ENCODE measurements around the gene AP3S1.
A peak's percentile ranks its signal among the peaks of the same experiment; 100 is the strongest.

Gene AP3S1

GRCh38 chr5:115825948-115826347 lies 15.8 kb upstream of the AP3S1 start:
- DNase-seq = no peak

DNA sequence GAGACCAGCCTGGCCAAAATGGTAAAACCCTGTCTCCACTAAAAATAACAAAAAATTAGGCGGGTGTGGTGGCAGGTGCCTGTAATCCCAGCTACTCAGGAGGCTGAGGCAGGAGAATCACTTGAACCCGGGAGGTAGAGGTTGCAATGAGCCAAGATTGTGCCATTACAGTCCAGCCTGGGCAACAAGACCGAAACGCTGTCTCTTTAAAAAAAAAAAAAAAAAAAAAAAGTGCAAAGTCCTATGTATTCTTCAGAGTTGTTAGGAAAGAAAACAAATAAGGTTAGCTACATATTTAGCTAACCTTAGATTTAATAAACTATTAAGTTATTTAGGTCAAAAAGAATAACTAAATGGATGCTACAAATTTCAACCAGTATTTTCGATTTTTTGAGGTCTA lies 11.8 kb upstream of the AP3S1 start:
- no peak for DNase-seq

- DNase-seq = peak; percentile 70
Observed at GRCh38 chr5:115831163-115831768, 10.5 kb upstream of the AP3S1 start.

DNA sequence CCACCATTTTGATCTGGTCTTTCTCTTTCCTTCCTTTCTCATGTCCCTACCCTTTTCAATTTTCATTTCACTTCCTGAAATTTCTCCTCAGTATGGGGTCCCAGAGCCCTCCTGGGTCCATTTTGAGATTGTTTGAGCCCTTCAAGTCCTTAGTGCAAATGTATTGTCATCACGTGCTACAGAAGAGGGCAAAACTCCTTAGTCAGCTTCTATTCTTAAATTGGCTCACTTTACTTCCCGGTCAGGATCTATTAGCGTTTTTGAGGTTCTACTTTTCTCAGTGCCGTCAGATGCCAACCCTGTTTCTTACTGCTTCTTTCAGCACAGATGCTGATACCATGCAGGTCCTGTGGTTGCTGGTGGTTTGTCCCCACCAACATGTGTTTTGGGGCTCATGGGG lies 6.3 kb upstream of the AP3S1 start:
- no peak for DNase-seq

DNA sequence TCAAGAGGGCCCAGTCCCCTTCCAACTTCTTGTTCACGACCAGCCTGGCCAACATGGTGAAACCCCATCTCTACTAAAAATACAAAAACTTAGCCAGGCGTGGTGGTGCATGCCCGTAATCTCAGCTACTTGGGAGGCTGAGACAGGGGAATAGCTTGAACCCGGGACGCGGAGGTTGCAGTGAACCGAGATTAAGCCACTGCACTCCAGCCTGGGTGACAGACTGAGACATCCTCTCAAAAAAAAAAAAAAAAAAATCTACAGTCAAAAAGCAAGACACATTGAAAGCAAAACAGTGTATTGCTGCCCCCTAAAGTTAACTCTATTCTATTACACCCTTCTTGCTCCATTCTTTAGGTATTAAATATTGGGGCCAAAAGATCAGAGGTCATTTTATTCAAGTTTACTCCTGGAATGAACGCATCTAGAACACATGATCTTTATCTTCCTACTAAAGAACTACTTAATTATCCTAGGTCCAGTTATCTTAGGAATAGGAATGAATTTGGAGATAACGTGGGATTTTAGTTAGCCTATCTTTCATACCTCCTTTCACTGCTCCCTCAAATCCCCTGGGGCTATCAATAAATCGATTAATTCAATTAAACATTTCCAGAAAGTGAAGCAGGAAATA lies 2.7 kb upstream of the AP3S1 start:
- peak; percentile 77 for DNase-seq

GRCh38 chr5:115840873-115841272 lies 862 bp upstream of the AP3S1 start:
- DNase-seq = peak; percentile 60

DNA sequence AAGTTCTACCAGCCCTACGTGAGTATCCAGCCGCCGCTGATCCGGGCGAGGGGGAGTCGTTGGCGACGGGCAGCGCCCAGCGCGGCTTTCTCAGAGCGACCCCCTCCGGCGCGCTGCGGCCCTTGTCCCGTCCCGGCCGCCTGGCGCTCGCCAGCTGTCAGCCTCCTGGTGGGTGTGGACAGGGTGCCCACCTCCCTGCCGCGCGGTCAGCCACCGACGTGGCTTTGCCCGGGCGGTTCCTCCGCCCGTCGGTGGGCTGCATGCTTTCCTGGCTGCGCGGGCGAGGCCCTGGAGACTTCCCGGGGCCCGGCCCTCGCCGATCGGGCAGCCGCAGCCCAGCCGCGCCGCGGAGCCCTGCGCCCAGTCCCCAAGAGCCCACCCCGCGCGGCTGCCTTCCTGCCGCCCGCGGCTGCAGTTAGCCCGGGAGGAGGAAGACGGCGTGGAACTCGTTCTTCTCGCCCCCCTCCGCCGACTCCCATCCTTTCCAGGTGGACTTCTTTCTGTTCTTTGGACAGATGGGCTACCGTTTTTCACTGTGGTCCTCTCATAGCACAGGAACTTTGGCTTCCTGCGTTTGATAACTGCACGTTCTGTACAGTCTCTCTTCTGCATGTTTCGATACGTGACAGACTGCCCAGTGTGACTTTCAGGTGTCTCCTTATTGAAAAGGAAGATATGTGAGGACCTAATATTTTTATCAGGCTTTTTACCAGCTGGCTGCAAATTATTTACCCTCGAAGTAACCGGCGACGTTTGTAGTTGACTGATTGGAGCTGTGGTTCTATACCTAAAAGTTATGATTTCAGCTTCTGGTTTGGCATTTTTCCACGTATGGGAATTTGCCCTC lies 577 bp downstream of the AP3S1 start:
- peak; percentile 96 for DNase-seq

GRCh38 chr5:115842952-115843351 lies 1.2 kb downstream of the AP3S1 start:
- DNase-seq = peak; percentile 74

- DNase-seq = no peak
Observed at GRCh38 chr5:115843444-115844130, 1.9 kb downstream of the AP3S1 start.

- peak; percentile 24 for DNase-seq
Observed at GRCh38 chr5:115844321-115844817, 2.6 kb downstream of the AP3S1 start.

DNA sequence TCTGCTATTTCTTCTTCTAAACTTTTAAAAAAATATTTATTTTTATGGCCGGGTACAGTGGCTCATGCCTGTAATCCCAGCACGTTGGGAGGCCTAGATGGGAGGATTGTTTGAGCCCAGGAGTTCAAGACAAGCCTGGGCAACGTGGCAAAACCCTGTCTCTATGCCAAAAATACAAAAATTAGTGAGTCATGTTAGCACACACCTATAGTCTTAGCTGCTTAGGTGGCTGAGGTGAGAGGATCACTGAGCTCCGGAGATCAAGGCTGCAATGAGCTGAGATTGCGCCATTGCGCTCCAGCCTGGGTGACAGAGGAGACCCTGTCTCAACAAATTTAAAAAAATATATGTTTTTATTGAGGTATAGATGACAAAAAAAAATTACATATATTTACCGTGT lies 5.6 kb downstream of the AP3S1 start:
- DNase-seq = peak; percentile 42

DNA sequence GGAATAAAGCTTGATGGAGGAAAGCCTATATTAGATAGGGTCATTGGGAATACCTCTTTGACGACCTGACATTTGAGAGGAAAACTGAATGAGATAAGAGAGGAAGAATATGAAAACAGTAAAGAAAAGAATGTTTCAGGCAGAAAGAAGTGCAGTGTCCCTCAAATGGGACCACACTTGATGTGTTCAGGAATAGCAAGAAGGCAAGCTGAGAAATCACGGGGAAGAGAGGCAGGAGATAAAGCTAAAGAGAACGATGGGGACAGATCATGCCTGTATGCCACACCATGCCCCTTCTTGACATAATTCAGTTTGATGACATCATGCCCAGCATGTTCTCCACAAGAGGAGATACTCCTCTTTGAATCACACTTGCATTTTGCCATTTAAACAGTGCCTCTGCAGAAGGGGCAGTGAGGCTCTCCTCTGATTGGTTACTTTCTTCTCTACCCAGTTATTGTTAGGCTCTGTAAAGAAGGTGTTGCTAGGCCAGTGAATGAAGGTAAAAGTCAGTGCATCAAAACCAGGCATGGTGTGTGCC lies 7.6 kb downstream of the AP3S1 start:
- no peak for DNase-seq

DNA sequence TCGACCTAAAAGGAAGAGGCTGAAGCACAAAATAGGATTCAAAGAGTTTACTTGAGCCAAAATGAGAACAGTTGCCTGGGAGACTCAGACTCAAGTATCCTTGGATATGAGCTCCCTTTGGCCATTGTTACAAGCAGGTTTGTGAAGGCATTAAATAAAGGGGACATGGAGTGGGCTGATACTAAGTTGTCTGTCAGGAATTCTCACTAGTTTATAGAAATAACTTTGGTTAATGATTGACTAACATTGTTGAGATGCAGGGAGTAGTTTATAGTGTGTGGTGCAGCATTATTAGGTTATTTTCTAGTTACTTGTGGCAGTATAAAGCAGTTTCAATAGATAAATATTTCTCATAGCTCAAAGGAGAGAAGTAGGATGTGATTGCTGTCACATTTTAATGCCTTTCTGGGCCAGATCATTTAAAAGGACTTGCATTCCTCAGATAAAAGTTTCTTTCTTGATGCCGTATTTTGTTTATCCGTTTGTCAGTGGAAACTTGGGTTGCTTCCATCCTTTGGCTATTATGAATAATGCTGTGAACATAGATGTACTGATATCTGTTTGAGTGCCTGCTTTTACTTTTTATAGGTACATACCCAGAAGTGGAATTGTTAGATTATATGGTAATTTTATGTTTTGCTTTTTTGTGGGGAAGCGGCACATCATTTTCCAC lies 9.1 kb downstream of the AP3S1 start:
- no peak for DNase-seq

GRCh38 chr5:115854139-115854538 lies 12.4 kb downstream of the AP3S1 start:
- no peak for DNase-seq

GRCh38 chr5:115855959-115856358 lies 14.2 kb downstream of the AP3S1 start:
- DNase-seq = no peak

- DNase-seq = peak; percentile 32
Observed at GRCh38 chr5:115857057-115857479, 15.3 kb downstream of the AP3S1 start.

- DNase-seq = peak; percentile 87
Observed at GRCh38 chr5:115857626-115858349, 16.1 kb downstream of the AP3S1 start.

DNA sequence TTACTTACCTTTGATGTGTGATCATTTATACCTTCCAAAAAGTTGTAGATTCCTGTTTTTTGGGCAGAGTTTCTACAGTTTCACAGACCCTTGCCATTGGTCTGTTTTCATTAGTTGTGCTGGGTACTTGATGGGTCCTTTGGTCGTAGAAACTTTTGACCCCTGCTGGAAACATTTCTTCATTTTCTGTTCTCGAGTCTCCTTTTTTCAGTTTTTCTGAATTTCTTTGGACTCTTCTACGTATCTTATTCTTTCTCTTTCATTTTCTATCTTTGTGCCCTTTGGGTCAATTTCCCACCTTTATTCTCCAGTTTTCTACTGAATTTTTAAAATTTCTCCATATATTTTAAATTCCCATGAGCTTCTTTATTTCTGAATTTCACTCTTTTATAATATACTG lies 16.7 kb downstream of the AP3S1 start:
- DNase-seq = no peak

DNA sequence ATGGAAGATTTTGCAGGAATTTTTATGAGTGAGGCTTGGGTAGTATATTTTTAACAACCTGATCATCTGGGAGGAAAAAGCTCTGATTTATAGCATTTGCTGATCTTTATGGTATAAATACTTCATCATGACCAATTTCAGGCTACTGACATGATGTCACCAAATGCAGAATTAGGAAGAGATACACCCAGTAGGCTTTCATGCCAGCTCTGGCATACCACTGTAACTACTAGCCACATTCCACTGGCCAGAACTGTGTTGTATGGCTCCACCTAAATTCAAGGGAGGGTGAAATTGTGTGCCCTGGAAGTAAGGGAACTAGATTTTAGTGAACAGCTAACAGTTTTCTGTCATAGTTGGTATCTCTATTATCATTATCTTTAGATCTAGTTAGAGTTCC lies 17.6 kb downstream of the AP3S1 start:
- DNase-seq = no peak

- no peak for DNase-seq
Observed at GRCh38 chr5:115869256-115869795, 27.6 kb downstream of the AP3S1 start.

- no peak for DNase-seq
Observed at GRCh38 chr5:115872447-115872846, 30.7 kb downstream of the AP3S1 start.
